ENCODE data around the gene SAMD4A. TPM values are rescaled to one million over a fixed set of nuclear protein-coding genes. Genes with fewer than 3 reads are reported as not detected.

The SAMD4A gene
- total RNA-seq, 1 donor from 2014 or later, result 30.6 TPM

GRCh38 chr14:54689928-54690327 lies 123.0 kb downstream of the SAMD4A start:
- ATAC-seq (no peak), DNase-seq (no peak)
- no peaks in the 10 kb centered on the region for H3K9me3 ChIP-seq
- H3K27me3 ChIP-seq (ENCODE audit: low read depth), result no peaks in the 10 kb centered on the region
- H3K4me1 ChIP-seq, result peaks cover 43% of the 10 kb centered on the region
- TF ChIP-seq CTCF (IDR thresholded peaks at IDR 0.05), result no peak
- H3K4me3 ChIP-seq, result no peak overlapping the region
- intact Hi-C loops (cut with DNase I), result loop anchor here (5.0 kb wide), 1 partner anchor 128 kb away; no protein-coding TSS in a partner anchor
- H3K36me3 ChIP-seq, result no peaks in the 10 kb centered on the region
- H3K27ac ChIP-seq, result no peak overlapping the region

- H3K27ac ChIP-seq, result no peak overlapping the region
- intact Hi-C loops (cut with DNase I), result loop anchor here (5.0 kb wide), 1 partner anchor 129 kb away; no protein-coding TSS in a partner anchor
- H3K9me3 ChIP-seq, result no peaks in the 10 kb centered on the region
- DNase-seq, result no peak
- TF ChIP-seq CTCF (IDR thresholded peaks at IDR 0.05), result no peak
- no peaks in the 10 kb centered on the region for H3K27me3 ChIP-seq (ENCODE audit: low read depth)
- H3K36me3 ChIP-seq, result no peaks in the 10 kb centered on the region
- no peak overlapping the region for H3K4me3 ChIP-seq
- ATAC-seq, result no peak
- H3K4me1 ChIP-seq, result peaks cover 33% of the 10 kb centered on the region
These were observed 124.0 kb downstream of the SAMD4A start for GRCh38 chr14:54690887-54691286.

GRCh38 chr14:54691525-54692283 lies 124.8 kb downstream of the SAMD4A start:
- intact Hi-C loops (cut with DNase I), result loop anchor here (5.0 kb wide), 1 partner anchor 129 kb away; no protein-coding TSS in a partner anchor
- no peaks in the 10 kb centered on the region for H3K27me3 ChIP-seq (ENCODE audit: low read depth)
- ATAC-seq (peak; percentile 92 to 93), DNase-seq (peak; percentile 79)
- H3K4me1 ChIP-seq, result peaks cover 28% of the 10 kb centered on the region
- peak overlapping the region; percentile 19 for H3K27ac ChIP-seq
- no peaks in the 10 kb centered on the region for H3K36me3 ChIP-seq
- H3K9me3 ChIP-seq, result no peaks in the 10 kb centered on the region
- TF ChIP-seq CTCF (IDR thresholded peaks at IDR 0.05), result peak; percentile 90
- H3K4me3 ChIP-seq, result no peak overlapping the region

- intact Hi-C loops (cut with DNase I), result loop anchor here (5.0 kb wide), 1 partner anchor 130 kb away; no protein-coding TSS in a partner anchor
- no peak for TF ChIP-seq CTCF (IDR thresholded peaks at IDR 0.05)
- no peaks in the 10 kb centered on the region for H3K27me3 ChIP-seq (ENCODE audit: low read depth)
- H3K36me3 ChIP-seq, result no peaks in the 10 kb centered on the region
- peaks cover 23% of the 10 kb centered on the region for H3K4me1 ChIP-seq
- H3K27ac ChIP-seq, result no peak overlapping the region
- no peak overlapping the region for H3K4me3 ChIP-seq
- no peak for DNase-seq
- peak in 1 of 2 donors; percentile 16 for ATAC-seq
- H3K9me3 ChIP-seq, result no peaks in the 10 kb centered on the region
These were observed 125.4 kb downstream of the SAMD4A start for GRCh38 chr14:54692284-54692772.

DNA sequence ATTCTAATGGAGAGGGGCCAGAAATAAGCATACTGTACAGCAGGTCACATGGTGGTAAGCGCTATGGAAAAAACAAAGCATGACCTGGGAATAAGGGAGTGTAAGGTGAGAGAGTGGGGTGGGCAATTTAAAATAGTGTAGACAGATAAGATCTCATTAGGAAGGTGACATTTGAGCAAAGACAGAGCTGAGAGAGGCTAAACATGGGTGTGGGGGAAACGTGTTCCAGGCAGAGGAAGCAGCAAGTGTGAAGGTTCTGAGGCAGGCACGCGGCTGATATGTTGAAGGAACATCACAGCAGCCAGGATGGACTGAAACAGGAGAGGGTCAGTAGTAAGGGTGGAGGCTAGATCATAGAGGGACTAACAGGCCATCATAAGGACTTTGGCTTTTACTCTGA lies 126.8 kb downstream of the SAMD4A start:
- H3K27me3 ChIP-seq (ENCODE audit: low read depth), result no peaks in the 10 kb centered on the region
- no peak for TF ChIP-seq CTCF (IDR thresholded peaks at IDR 0.05)
- no peaks in the 10 kb centered on the region for H3K36me3 ChIP-seq
- intact Hi-C loops (cut with DNase I), result loop anchor here (5.0 kb wide), 1 partner anchor 131 kb away; no protein-coding TSS in a partner anchor
- no peak for ATAC-seq
- peaks cover 32% of the 10 kb centered on the region for H3K4me1 ChIP-seq
- H3K9me3 ChIP-seq, result no peaks in the 10 kb centered on the region
- DNase-seq, result no peak
- H3K4me3 ChIP-seq, result no peak overlapping the region
- no peak overlapping the region for H3K27ac ChIP-seq

Measured in lower lobe of right lung (tissue), 2 donors.